Breast epithelium (tissue), 3 donors: ENCODE measurements around the gene PLCL2.

Source experiments
- CTCF ChIP-seq, 3 donors: fragments of 450-650 bp; IDR thresholded peaks; one replicate each; pipeline ENCODE4 v1.5.1; 2016 to 2017; ENCODE audit warnings: antibody characterized with exemption in 3 of 3, mild to moderate bottlenecking in 3 of 3, moderate library complexity in 3 of 3
- POLR2A ChIP-seq: fragments of 450-650 bp; IDR thresholded peaks from one replicate; pipeline ENCODE4 v1.6.1; 2016; ENCODE audit warnings: antibody characterized with exemption, mild to moderate bottlenecking, moderate library complexity

- TF ChIP-seq CTCF (IDR thresholded peaks at IDR 0.05): no peak
- no peak for TF ChIP-seq POLR2A
Observed at GRCh38 chr3:16944356-16944755, 59.6 kb downstream of the PLCL2 start.
